ENCODE measurements around the gene TMEM209. TPM values are rescaled to one million over a fixed set of nuclear protein-coding genes. Genes with fewer than 3 reads are reported as not detected.

TMEM209 gene
- total RNA-seq, 1 donor from 2014 or later = 11.8 TPM

- Mint-ChIP-seq H3K36me3 (ENCODE audit: low read depth, unreplicated experiment) (peaks cover 14% of the 10 kb centered on the region), H3K9me3 (ENCODE audit: unreplicated experiment) (no peaks in the 10 kb centered on the region), H3K4me3 (ENCODE audit: unreplicated experiment) (peak overlapping the region; percentile 71), H3K4me1 (ENCODE audit: unreplicated experiment) (peaks cover 21% of the 10 kb centered on the region), H3K27me3 (ENCODE audit: unreplicated experiment) (peaks cover 17% of the 10 kb centered on the region), H3K27ac (ENCODE audit: unreplicated experiment) (peak overlapping the region; percentile 92)
- TF ChIP-seq CTCF (IDR thresholded peaks at IDR 0.05; ENCODE audit: unreplicated experiment) = no peak
- DNase-seq (ENCODE audit: low spot score) = peak; percentile 8
Measured at GRCh38 chr7:130141884-130142653, 63.1 kb downstream of the TMEM209 start.

- H3K9me3 Mint-ChIP-seq (ENCODE audit: unreplicated experiment) = no peaks in the 10 kb centered on the region
- H3K4me3 Mint-ChIP-seq (ENCODE audit: unreplicated experiment) = peak overlapping the region; percentile 71
- peak; percentile 75 for DNase-seq (ENCODE audit: low spot score)
- no peak for TF ChIP-seq CTCF (IDR thresholded peaks at IDR 0.05; ENCODE audit: unreplicated experiment)
- peak overlapping the region; percentile 92 for H3K27ac Mint-ChIP-seq (ENCODE audit: unreplicated experiment)
- H3K4me1 Mint-ChIP-seq (ENCODE audit: unreplicated experiment) = peaks cover 21% of the 10 kb centered on the region
- peaks cover 17% of the 10 kb centered on the region for H3K27me3 Mint-ChIP-seq (ENCODE audit: unreplicated experiment)
- H3K36me3 Mint-ChIP-seq (ENCODE audit: low read depth, unreplicated experiment) = peaks cover 17% of the 10 kb centered on the region
Measured at GRCh38 chr7:130141161-130141883, 63.9 kb downstream of the TMEM209 start.

GRCh38 chr7:130140551-130141160 lies 64.5 kb downstream of the TMEM209 start:
- no peaks in the 10 kb centered on the region for H3K9me3 Mint-ChIP-seq (ENCODE audit: unreplicated experiment)
- DNase-seq (ENCODE audit: low spot score) = no peak
- peak overlapping the region; percentile 85 for H3K27ac Mint-ChIP-seq (ENCODE audit: unreplicated experiment)
- H3K36me3 Mint-ChIP-seq (ENCODE audit: low read depth, unreplicated experiment) = peaks cover 24% of the 10 kb centered on the region
- no peak overlapping the region for H3K4me3 Mint-ChIP-seq (ENCODE audit: unreplicated experiment)
- peaks cover 17% of the 10 kb centered on the region for H3K27me3 Mint-ChIP-seq (ENCODE audit: unreplicated experiment)
- TF ChIP-seq CTCF (IDR thresholded peaks at IDR 0.05; ENCODE audit: unreplicated experiment) = no peak
- H3K4me1 Mint-ChIP-seq (ENCODE audit: unreplicated experiment) = peaks cover 19% of the 10 kb centered on the region

- H3K27ac Mint-ChIP-seq (ENCODE audit: unreplicated experiment) = no peak overlapping the region
- TF ChIP-seq CTCF (IDR thresholded peaks at IDR 0.05; ENCODE audit: unreplicated experiment) = no peak
- H3K36me3 Mint-ChIP-seq (ENCODE audit: low read depth, unreplicated experiment) = peaks cover 25% of the 10 kb centered on the region
- no peak for DNase-seq (ENCODE audit: low spot score)
- no peaks in the 10 kb centered on the region for H3K9me3 Mint-ChIP-seq (ENCODE audit: unreplicated experiment)
- H3K4me1 Mint-ChIP-seq (ENCODE audit: unreplicated experiment) = peaks cover 12% of the 10 kb centered on the region
- peaks cover 12% of the 10 kb centered on the region for H3K27me3 Mint-ChIP-seq (ENCODE audit: unreplicated experiment)
- H3K4me3 Mint-ChIP-seq (ENCODE audit: unreplicated experiment) = peak overlapping the region; percentile 1
Measured at GRCh38 chr7:130139193-130139960, 65.8 kb downstream of the TMEM209 start.
